HG03342 (cell line): Measurements from ENCODE around the gene RPA3.

Experiments
- ATAC-seq: cut with Tn5 transposase; IDR thresholded peaks from one replicate; pipeline ENCODE4 v1.9.1; 2021; ENCODE audit warnings: mild to moderate bottlenecking, moderate library complexity; ENCODE audit not compliant: unreplicated experiment

The RPA3 gene

DNA sequence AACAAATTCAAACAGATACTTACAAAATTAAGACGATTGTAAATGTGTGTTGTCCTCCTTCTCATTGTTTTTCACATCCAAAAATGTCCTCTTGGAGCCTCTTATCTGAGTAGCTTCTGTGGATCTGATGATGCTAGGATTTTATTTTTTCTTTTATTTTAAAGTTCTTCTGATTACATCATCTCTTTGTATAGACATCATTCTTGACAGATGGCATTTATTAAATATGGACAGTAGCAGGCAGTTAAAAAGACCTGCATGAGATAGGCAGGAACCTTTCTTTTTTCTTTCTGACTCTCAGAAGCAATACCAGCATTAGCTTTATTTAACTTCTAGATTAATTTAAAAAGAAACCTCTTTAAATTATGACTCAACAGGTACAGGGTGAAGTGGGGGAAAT, at the start of gene RPA3:
RPA3 (minus strand) TSS at position 116 of the 400 bp plus-strand sequence. CDS start 78,189 bp downstream, outside the sequence.
- no peak for ATAC-seq

DNA sequence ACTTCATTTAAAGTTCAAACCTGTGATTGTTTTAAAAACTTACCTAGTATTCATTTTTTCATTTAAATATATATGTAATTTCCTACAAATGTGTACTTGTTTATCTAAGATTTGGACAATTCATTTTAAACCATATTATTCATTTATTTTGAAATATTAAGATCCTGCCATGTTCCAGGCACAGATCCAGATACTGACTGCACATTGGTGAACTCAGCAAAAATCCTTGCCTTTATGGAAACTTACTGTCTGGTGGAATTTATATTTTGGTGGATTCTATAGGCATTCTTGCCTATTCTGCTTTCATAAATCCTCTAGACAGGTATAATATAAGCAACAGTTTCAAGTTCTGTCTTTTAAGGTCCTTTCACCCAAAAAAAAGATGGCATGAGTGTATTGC, 48.3 kb upstream of the RPA3 start:
- ATAC-seq = no peak

DNA sequence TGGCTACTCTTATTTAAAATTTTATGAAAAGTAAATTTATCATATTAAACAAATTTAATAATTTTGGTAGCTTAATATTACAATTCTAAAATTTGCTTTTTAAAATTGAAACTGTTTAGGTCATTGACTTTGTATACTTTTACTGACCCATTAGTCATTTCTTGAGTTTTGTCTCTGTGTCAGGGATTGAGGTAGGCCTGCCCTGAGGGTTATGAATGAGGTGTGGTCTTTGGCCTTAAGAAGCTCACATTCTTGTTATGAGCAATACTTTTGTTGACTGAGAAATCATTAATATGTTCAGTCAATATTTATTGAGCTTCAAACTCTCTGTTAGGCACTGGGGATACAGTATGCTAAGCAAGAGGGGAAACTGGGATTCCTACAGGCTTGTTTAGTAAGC, 47.0 kb upstream of the RPA3 start:
- ATAC-seq = peak; percentile 77

DNA sequence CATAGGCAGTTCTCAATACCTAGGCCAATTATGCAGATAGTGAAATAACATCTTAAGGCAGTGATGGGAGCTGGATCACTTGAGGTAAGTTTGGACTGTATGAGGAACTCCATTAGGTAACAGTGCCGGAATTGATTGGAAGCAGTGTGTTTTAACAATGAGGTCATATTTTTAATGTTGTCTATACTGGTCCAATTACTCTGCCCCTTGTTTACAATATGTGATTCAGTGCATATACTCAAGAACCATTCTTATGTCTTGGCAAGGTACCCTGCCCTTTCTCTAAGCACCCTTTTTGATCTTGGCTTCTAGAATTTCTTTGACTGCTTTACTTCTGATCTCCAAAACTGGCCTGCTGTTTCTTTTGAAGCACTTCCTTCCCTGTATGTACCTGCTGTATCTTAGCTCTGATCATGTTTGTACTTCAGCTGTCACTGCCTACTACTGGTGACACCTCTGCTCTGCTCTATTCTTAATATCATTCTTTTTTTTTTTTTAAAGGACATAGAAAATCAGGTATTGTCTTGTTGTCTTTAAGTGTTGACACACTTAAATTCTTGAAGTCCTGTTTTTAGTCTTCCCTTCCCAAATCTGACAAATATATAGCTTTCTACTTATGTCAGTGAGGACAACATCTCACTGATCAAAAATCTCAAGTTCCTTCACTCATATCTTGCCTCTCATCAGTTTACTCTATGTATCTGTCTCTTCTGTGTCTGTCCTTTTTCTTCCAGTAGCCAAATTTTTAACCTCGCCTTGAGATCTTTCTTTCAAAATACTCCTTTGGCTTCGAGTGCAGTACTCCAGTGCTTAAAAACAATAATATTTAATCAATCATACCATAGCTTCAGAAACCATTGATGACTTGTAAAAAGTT, 46.4 kb upstream of the RPA3 start:
- no peak for ATAC-seq

DNA sequence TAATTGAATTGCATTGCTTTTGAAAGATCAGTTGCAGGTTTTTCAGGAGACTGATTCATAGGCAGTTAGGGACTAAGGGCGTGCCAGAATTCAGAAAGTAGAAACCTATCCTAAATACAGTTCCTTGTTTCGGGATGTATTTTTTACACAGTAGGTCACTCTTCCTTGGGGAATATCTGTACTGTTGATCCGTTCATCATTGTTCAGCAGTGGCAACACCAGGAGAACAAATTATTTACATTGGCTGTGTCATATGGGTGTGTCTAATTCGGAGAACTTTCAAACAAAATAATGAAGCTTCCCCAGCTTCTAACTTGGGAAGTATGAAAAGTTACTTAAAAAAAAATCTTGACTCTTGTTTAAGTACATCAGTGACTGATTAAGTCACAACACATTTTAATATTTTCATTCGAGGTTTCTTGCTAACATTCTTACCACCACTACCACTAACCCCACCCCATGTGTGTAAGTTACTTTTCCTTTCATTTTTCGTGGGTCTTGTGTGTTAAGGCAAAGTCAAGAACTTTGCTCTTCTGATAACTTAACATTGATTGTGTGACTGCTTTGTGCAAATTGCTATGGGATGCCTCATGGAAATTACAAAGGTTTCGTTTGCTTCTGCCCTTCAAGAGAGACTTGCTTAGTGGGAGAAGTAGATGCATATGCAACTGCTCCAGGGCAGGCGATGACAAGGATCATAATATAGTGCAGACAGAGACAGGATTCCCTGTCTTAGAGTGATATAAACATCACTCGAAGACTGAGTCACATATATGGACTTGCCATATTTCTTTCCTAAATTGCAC, 43.8 kb upstream of the RPA3 start:
- peak; percentile 58 for ATAC-seq

DNA sequence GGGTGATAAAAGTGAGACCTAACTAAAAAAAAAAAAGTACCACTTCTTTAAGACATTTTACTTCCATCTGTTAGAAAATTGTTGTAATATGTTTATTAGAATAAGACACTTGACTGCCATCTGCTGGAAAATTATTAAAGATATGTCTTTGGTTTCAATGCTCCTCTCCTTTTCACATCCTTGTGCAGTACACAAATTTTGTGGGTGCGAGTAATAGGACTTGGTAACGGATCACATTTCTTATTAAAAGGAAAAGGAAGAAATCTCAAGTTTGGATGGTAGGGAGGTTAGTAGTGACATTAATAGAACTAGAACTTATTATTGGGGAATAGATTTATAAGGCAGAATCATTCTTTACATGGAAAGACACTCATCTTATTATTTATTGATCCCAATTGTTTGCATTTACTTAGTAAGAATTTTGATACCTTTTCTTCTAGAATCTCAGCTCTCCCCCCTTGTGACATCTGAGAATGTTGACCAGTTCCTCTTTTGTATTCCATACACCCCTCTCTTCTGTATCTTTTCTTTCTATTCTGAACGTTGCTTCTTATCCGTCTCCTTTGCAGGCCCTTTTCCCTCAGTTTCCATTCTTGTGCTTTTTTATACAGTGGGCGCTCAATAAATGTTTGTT, 43.0 kb upstream of the RPA3 start:
- ATAC-seq = no peak

DNA sequence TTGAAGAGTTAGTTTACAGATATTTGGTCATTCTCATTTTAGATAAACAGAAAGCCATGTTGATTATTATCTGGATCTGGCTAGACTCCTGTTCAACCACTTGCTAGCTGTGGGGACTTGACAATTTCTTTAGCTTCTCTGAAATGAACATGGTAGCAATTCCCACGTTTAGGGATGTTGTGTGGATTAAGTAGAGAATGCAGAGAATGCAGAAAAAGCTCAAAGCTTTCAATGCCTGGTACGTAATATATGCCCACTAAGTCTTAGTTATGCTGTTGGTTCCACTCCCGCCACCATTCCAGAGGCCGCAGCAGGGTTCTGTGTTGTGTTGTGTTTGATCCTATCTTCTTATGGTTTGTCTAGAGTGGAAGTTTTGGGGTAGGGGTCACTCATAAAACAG, 39.2 kb upstream of the RPA3 start:
- ATAC-seq = no peak

DNA sequence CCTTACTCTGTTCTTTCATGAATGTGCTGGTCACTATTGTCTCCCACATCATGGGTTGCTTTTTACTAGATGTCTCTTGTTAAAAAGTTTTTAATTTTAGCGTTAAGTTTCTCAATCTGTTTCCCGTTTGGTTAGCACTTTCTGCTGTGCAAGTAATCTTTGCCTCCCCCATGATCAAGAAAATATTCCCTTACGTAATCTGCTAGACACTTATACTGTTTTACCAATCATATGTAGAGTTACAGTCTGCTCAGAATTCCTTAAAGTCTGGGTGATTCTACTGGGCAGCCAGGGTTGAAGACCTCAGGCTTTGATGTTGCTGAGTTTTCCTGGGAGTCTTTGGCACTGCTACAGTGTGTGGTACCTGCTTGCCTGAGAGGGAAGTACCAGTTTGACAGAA, 38.2 kb upstream of the RPA3 start:
- ATAC-seq = no peak

DNA sequence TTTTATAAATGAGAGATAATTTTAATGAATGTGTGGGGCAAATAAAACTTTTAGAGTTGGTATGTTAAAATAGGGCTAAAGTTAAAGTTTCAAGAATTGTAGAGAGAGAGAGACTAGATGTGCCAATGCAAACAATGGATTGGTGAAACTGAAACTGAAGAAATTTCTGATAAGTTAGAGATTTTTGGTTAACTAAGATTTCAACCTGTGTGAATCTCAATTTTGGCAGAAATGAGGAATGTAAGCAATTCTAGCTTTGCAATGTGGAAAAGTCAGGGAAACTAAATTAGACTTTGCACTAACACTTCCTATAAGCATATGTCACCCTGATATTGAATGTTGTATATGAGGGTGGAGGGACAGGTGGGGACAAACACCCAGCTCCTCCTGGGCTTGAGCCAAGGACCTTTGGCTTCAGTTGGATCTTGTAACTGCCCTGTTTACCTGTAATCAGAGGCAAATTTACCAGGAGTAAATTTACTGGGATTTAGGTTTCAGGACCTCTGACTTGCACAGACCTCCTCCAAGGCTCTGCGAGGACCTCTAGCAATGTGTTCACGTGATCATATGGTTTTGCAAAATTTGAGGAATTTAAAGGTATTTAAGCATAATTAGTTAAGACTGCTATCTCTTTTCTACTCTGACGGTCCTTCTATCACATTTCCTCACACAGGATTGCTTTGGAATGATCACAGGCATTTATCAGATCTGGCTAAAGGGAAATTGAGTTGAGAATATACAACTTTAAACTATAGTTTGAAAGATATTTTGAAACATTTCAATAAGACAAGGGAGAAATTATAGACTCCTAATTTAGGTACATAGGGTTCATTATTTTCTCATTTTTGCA, 33.1 kb upstream of the RPA3 start:
- ATAC-seq = no peak

DNA sequence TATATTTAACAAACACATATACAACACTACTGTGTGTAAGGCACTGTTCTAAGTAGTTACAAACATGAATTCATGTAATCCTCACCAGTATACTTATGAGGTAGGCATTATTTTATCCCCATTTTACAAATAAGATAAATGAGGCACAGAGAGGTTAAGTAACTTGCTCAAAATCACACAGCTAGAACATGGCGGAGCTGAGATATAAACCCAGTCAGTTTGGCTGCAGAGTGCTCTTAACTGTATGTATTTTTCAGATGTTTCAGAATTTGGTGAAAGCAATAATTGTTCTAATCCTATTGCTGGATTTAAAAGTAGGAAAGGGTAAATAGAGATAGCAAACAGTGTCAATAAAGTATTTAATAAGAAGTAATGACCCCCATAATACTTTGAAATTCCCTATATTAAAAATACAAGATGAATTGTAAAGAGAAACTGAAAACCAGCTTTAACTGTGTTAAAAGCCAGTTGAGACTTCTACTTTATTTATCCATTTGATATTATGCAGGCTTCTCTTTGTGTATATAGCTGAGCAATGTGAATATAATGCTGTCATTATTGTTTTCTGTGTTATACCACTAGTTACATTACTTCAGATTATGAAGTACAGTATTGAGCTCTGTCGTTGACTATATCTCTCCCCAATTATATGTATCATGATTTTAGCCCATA, 32.3 kb upstream of the RPA3 start:
- ATAC-seq = no peak

DNA sequence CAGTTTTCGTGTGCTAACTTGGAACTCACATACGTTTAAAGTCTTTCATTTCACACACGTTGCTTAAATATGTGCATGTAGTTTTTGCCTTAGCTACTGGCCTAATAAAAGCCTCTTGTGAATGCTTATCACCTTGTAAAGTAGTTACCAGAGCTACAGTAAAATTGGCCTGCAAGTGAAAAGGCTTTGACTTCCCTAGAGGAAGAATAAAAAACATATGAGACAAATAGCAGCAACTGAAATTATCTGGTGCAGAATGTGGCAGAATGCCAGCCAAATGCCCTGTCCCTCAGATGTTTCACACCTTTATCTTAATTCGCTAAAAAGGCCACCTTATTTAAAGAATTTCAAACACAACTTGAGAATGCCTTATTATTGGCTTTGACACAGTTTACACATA, 28.1 kb upstream of the RPA3 start:
- no peak for ATAC-seq

DNA sequence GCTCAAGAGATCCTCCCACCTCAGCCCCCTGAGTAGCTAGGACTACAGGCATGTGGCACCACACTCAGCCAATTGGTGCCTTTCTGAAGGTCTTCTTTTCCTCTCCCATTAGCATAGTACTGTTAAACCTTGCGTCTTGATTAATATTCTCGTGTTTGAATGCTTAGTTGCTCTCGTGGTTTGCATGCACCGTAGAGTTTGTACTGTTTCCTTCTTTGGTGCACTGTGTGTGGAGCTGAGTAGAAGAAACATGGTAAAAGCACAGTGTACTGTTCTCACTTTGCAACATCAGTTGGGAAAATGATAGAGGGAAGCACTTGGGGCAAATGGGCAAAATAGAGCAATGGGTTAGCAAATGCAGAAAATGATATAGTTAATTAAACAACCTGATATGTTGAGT, 27.6 kb upstream of the RPA3 start:
- no peak for ATAC-seq

DNA sequence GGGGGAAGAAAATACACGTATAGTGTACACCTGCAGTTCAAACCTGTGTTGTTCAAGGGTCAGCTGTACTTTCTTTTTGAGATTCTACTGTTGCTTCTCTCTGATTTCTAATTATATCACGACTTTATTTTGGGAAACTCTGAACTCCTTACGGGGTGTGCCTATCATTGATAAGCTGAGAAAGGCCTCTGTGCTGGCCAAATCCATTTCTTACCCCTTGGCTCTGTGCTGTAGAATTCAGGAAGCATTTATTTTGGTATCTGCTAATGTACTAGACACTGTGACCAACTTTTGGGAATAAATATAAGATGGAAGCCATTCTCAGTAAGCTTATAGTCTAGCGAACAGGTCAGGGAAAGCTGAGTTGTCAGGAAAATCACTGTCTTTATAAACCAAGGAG, 26.9 kb upstream of the RPA3 start:
- no peak for ATAC-seq

DNA sequence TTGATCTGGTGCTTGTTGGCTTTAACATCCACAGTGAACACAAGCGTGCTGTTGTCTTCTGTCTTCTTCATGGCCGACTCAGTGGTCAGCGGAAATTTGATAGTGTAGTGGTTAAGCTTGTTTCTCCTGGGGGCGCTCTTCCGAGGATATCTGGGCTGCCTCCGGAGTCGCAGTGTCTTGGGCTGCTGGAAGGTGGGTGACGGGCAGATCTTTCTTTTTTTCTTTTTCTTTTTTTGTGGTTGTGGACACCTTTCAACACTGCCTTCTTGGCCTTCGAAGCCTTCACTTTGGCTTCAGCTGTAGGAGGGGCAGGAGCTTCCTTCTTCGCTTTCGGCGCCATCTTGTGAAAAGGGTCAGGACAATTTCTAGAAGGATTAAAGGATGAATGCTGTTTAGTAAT, 23.8 kb upstream of the RPA3 start:
- ATAC-seq = no peak

DNA sequence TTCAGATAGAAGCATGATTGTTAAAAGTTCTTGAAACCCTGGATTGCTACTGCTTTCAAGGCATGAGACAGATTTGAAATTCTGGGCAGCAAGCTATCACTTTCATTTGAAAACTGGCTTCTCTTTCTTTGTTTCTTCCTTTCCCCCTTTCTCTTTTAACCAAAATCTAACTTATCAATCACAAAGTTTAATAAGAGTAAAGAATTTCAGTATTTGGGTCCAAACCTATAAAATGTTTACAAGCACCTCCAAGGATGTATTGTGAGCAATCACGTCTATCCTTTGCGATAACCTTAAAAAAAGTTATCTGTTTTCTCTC, 21.6 kb upstream of the RPA3 start:
- ATAC-seq = no peak

DNA sequence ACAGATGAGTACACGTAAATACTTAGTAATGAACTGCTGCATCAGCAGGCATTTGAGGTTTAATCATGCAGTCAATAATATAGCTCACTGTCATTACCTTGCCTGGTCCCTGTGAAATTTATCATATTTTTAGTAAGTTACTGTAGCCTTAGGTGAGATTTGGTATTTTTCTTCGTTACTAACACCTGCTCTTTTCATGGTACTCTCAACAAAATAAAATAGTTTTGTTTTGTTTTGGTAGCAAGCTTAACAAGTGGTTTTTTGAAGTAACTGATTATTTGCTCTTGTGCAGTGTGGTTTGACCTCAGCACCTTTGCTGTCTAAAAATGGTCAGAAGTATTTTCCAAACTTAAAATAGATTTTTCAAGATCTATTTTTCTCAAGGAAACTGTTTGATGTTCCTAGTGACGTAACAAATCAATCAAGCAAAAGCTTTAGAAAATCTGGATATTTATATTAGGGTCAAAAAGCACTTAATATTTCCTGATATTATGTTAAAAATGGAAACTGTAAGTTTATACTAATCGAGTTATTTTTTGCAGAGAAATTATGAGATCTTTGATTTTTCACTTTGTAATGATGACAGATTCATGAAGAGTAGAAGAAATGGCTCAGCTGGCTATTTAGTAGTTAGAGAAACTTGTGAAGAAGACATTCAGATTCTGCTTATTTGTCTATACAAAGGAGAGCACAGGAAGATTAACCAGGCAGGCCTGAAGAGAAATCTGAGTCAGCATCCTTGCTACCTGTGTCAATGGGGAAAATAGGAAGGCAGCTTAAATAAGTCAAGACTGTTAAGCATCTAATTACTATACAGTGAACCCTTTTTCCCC, 21.0 kb upstream of the RPA3 start:
- ATAC-seq = no peak

DNA sequence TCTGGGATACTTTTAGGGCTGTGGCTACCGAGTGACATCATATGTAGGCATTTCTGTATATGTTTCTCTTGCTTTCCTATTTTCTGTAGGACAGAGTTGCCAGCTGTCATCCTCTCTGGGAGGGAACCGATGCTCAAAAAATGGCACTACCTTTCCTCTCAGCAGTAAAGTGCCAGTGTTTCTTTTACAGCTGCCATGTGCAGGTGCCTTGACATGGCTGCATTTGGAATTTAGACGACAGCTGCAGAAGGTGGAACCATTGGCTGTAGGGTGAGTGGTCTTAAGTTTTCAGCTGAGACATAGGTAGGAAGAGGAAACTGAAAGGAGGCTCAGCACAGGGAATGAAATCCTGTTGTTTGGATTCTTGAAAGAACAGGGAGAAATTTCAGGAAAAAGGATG, 20.2 kb upstream of the RPA3 start:
- no peak for ATAC-seq

DNA sequence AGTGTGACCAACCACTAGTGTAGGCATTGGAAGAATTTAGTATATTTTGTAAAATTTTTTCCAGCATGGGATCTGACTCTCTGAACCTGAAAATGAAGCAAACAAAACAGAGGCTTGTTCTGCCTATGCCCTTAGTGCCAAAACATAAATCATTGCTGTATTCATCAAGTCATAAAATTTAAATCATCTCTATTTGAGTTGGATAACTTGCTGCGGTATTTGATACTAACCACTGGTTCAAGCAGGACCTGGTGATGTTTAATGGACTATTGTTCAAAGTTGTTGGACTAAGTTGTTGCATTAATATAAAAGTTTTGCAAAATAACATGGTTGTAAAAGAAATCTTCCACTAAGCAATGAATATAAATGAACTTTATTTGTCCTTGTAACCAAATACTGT, 19.8 kb upstream of the RPA3 start:
- no peak for ATAC-seq

DNA sequence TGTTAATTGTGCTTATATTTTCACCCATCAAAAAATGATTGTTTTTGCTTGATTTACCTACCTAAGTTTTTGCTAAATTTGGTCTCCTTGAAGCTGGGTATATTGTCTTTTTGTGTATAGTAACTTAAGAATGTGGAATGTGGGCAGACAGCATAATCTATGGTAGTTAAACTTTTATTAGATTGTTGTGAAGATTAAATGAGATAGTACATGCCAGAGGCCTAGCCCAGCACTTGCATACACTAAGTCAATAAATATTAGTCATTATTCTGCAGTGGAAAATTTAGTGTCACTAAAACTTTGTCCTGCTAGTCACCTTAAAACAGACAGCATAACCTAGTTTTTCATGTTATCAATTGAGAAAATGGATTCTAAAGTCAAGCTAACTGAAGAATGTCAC, 19.3 kb upstream of the RPA3 start:
- ATAC-seq = no peak

DNA sequence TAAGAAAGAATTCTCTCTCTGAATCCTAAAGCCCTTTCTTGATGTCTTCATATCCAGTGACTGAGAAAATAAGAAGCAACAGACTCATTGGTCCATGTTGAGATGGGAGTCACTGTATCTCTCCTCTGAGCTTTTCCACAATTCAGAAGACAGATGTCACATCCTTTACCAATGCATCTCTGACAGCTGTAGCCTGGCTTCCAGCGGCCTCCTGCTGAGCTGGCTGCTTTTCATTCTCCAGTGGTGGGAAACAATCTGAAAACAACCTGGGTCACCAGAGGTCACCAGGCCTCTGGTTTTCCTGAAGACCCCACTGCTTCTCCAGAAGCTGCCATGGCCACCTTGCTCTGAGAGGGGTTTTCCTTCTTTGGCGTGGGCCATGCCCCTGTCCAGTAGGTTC, 18.3 kb upstream of the RPA3 start:
- ATAC-seq = no peak
